ENCODE data around the gene MRPS34.

MRPS34 gene

GRCh38 chr16:1787056-1787321 is 14.1 kb upstream of the MRPS34 start:
- Histone ChIP-seq H3K27me3 (ENCODE audit: low read depth, low read length) (no peaks in the 10 kb centered on the region), H3K27ac (ENCODE audit: low read length) (no peak overlapping the region), H3K9me3 (ENCODE audit: control insufficient read depth in 1 of 2, low read length in 2 of 2) (no peaks in the 10 kb centered on the region), H3K36me3 (ENCODE audit: control insufficient read depth in 1 of 2, insufficient read depth in 2 of 2, low read length in 2 of 2) (peaks cover 0 to 58% of the 10 kb centered on the region in 2 donors), H3K4me3 (ENCODE audit: low read depth in 1 of 2, low read length in 2 of 2) (no peak overlapping the region), H3K4me1 (ENCODE audit: control insufficient read depth in 1 of 2, insufficient read depth in 2 of 2, low read length in 2 of 2) (peaks cover 0 to 27% of the 10 kb centered on the region in 2 donors)

GRCh38 chr16:1786242-1787055 is 13.5 kb upstream of the MRPS34 start:
- peaks cover 0 to 55% of the 10 kb centered on the region in 2 donors for H3K36me3 ChIP-seq (ENCODE audit: control insufficient read depth in 1 of 2, insufficient read depth in 2 of 2, low read length in 2 of 2)
- no peak overlapping the region for H3K4me3 ChIP-seq (ENCODE audit: low read depth in 1 of 2, low read length in 2 of 2)
- peaks cover 1 to 33% of the 10 kb centered on the region in 2 donors for H3K4me1 ChIP-seq (ENCODE audit: control insufficient read depth in 1 of 2, insufficient read depth in 2 of 2, low read length in 2 of 2)
- no peaks in the 10 kb centered on the region for H3K9me3 ChIP-seq (ENCODE audit: control insufficient read depth in 1 of 2, low read length in 2 of 2)
- H3K27ac ChIP-seq (ENCODE audit: low read length), result no peak overlapping the region
- H3K27me3 ChIP-seq (ENCODE audit: low read depth, low read length), result no peaks in the 10 kb centered on the region

- peaks cover 6 to 39% of the 10 kb centered on the region in 2 donors for H3K4me1 ChIP-seq (ENCODE audit: control insufficient read depth in 1 of 2, insufficient read depth in 2 of 2, low read length in 2 of 2)
- no peaks in the 10 kb centered on the region for H3K27me3 ChIP-seq (ENCODE audit: low read depth, low read length)
- H3K36me3 ChIP-seq (ENCODE audit: control insufficient read depth in 1 of 2, insufficient read depth in 2 of 2, low read length in 2 of 2), result peaks cover 0 to 48% of the 10 kb centered on the region in 2 donors
- H3K9me3 ChIP-seq (ENCODE audit: control insufficient read depth in 1 of 2, low read length in 2 of 2), result no peaks in the 10 kb centered on the region
- no peak overlapping the region for H3K4me3 ChIP-seq (ENCODE audit: low read depth in 1 of 2, low read length in 2 of 2)
- no peak overlapping the region for H3K27ac ChIP-seq (ENCODE audit: low read length)
Observed at GRCh38 chr16:1785846-1786170, 12.9 kb upstream of the MRPS34 start.

GRCh38 chr16:1784977-1785845 is 12.3 kb upstream of the MRPS34 start:
- H3K4me3 ChIP-seq (ENCODE audit: low read depth in 1 of 2, low read length in 2 of 2), result no peak overlapping the region
- peaks cover 0 to 44% of the 10 kb centered on the region in 2 donors for H3K36me3 ChIP-seq (ENCODE audit: control insufficient read depth in 1 of 2, insufficient read depth in 2 of 2, low read length in 2 of 2)
- no peak overlapping the region for H3K27ac ChIP-seq (ENCODE audit: low read length)
- H3K9me3 ChIP-seq (ENCODE audit: control insufficient read depth in 1 of 2, low read length in 2 of 2), result no peaks in the 10 kb centered on the region
- peaks cover 6 to 41% of the 10 kb centered on the region in 2 donors for H3K4me1 ChIP-seq (ENCODE audit: control insufficient read depth in 1 of 2, insufficient read depth in 2 of 2, low read length in 2 of 2)
- H3K27me3 ChIP-seq (ENCODE audit: low read depth, low read length), result no peaks in the 10 kb centered on the region

GRCh38 chr16:1782408-1783264 is 9.7 kb upstream of the MRPS34 start, which contains the start of the genes NUBP2 and SPSB3:
NUBP2 (plus strand) TSS chr16:1782960; CDS start chr16:1783021, 61 bp downstream.
SPSB3 (minus strand) TSS chr16:1782571; CDS start chr16:1781483, 1,088 bp downstream.
- Histone ChIP-seq H3K27me3 (ENCODE audit: low read depth, low read length) (no peaks in the 10 kb centered on the region), H3K27ac (ENCODE audit: low read length) (peak within 1 kb of the TSS; percentile 20), H3K4me3 (ENCODE audit: low read depth in 1 of 2, low read length in 2 of 2) (peak within 1 kb of the TSS; percentile 87 to 93), H3K36me3 (ENCODE audit: control insufficient read depth in 1 of 2, insufficient read depth in 2 of 2, low read length in 2 of 2) (peaks cover 0 to 30% of the 10 kb centered on the region in 2 donors), H3K9me3 (ENCODE audit: control insufficient read depth in 1 of 2, low read length in 2 of 2) (no peaks in the 10 kb centered on the region), H3K4me1 (ENCODE audit: control insufficient read depth in 1 of 2, insufficient read depth in 2 of 2, low read length in 2 of 2) (peaks cover 6 to 45% of the 10 kb centered on the region in 2 donors)

GRCh38 chr16:1781758-1782407 is 8.9 kb upstream of the MRPS34 start:
- peak overlapping the region; percentile 50 to 93 for H3K4me3 ChIP-seq (ENCODE audit: low read depth in 1 of 2, low read length in 2 of 2)
- H3K4me1 ChIP-seq (ENCODE audit: control insufficient read depth in 1 of 2, insufficient read depth in 2 of 2, low read length in 2 of 2), result peaks cover 6 to 45% of the 10 kb centered on the region in 2 donors
- H3K36me3 ChIP-seq (ENCODE audit: control insufficient read depth in 1 of 2, insufficient read depth in 2 of 2, low read length in 2 of 2), result peaks cover 0 to 30% of the 10 kb centered on the region in 2 donors
- H3K27ac ChIP-seq (ENCODE audit: low read length), result no peak overlapping the region
- H3K27me3 ChIP-seq (ENCODE audit: low read depth, low read length), result no peaks in the 10 kb centered on the region
- no peaks in the 10 kb centered on the region for H3K9me3 ChIP-seq (ENCODE audit: control insufficient read depth in 1 of 2, low read length in 2 of 2)

GRCh38 chr16:1781254-1781653 is 8.3 kb upstream of the MRPS34 start:
- no peaks in the 10 kb centered on the region for H3K27me3 ChIP-seq (ENCODE audit: low read depth, low read length)
- peaks cover 0 to 30% of the 10 kb centered on the region in 2 donors for H3K36me3 ChIP-seq (ENCODE audit: control insufficient read depth in 1 of 2, insufficient read depth in 2 of 2, low read length in 2 of 2)
- no peaks in the 10 kb centered on the region for H3K9me3 ChIP-seq (ENCODE audit: control insufficient read depth in 1 of 2, low read length in 2 of 2)
- H3K4me3 ChIP-seq (ENCODE audit: low read depth in 1 of 2, low read length in 2 of 2), result peak overlapping the region; percentile 50 to 93
- H3K4me1 ChIP-seq (ENCODE audit: control insufficient read depth in 1 of 2, insufficient read depth in 2 of 2, low read length in 2 of 2), result peaks cover 6 to 42% of the 10 kb centered on the region in 2 donors
- H3K27ac ChIP-seq (ENCODE audit: low read length), result no peak overlapping the region

GRCh38 chr16:1780677-1781072 is 7.7 kb upstream of the MRPS34 start:
- Histone ChIP-seq H3K4me3 (ENCODE audit: low read depth in 1 of 2, low read length in 2 of 2) (no peak overlapping the region), H3K9me3 (ENCODE audit: control insufficient read depth in 1 of 2, low read length in 2 of 2) (no peaks in the 10 kb centered on the region), H3K36me3 (ENCODE audit: control insufficient read depth in 1 of 2, insufficient read depth in 2 of 2, low read length in 2 of 2) (peaks cover 0 to 30% of the 10 kb centered on the region in 2 donors), H3K27me3 (ENCODE audit: low read depth, low read length) (no peaks in the 10 kb centered on the region), H3K27ac (ENCODE audit: low read length) (no peak overlapping the region), H3K4me1 (ENCODE audit: control insufficient read depth in 1 of 2, insufficient read depth in 2 of 2, low read length in 2 of 2) (peaks cover 6 to 43% of the 10 kb centered on the region in 2 donors)

- Histone ChIP-seq H3K27ac (ENCODE audit: low read length) (no peak overlapping the region), H3K36me3 (ENCODE audit: control insufficient read depth in 1 of 2, insufficient read depth in 2 of 2, low read length in 2 of 2) (peaks cover 0 to 35% of the 10 kb centered on the region in 2 donors)
Observed at GRCh38 chr16:1779741-1780676, 7.1 kb upstream of the MRPS34 start.

GRCh38 chr16:1779234-1779701 is 6.3 kb upstream of the MRPS34 start:
- Histone ChIP-seq H3K4me1 (ENCODE audit: control insufficient read depth in 1 of 2, insufficient read depth in 2 of 2, low read length in 2 of 2) (peaks cover 6 to 43% of the 10 kb centered on the region in 2 donors), H3K27me3 (ENCODE audit: low read depth, low read length) (no peaks in the 10 kb centered on the region), H3K27ac (ENCODE audit: low read length) (no peak overlapping the region), H3K9me3 (ENCODE audit: control insufficient read depth in 1 of 2, low read length in 2 of 2) (no peaks in the 10 kb centered on the region), H3K36me3 (ENCODE audit: control insufficient read depth in 1 of 2, insufficient read depth in 2 of 2, low read length in 2 of 2) (peaks cover 0 to 39% of the 10 kb centered on the region in 2 donors), H3K4me3 (ENCODE audit: low read depth in 1 of 2, low read length in 2 of 2) (no peak overlapping the region)

More at GRCh38 chr16:1779741-1780676, 7.1 kb upstream of the MRPS34 start:
- Histone ChIP-seq H3K4me1 (ENCODE audit: control insufficient read depth in 1 of 2, insufficient read depth in 2 of 2, low read length in 2 of 2) (peaks cover 6 to 43% of the 10 kb centered on the region in 2 donors), H3K27me3 (ENCODE audit: low read depth, low read length) (no peaks in the 10 kb centered on the region), H3K9me3 (ENCODE audit: control insufficient read depth in 1 of 2, low read length in 2 of 2) (no peaks in the 10 kb centered on the region), H3K4me3 (ENCODE audit: low read depth in 1 of 2, low read length in 2 of 2) (no peak overlapping the region)

Measured in muscle layer of duodenum (tissue), 2 donors.